T-helper 1 cell treated with Interleukin-12 subunit alpha and Interleukin-12 subunit beta and Interleukin-4 antibody, amounts not matched to agents 30 ng/mL and 1 ng/mL, for 36 hours (primary cell): ENCODE results near the gene MTM1. TPM values are rescaled to one million over a fixed set of nuclear protein-coding genes. Genes with fewer than 3 reads are reported as not detected.

Source experiments
- intact Hi-C: fragments of 100-400 bp; cut with micrococcal nuclease; formaldehyde crosslinking; loops from one replicate; pipeline ENCODE4 v1.15.1; 2024
- total RNA-seq: library from RNA; stranded (reverse); gene quantifications from 2 replicates; pipeline ENCODE4 v1.2.3, GENCODE V29; 2022

MTM1 gene
- total RNA-seq, 1 donor from 2014 or later, result 35.4 TPM

DNA sequence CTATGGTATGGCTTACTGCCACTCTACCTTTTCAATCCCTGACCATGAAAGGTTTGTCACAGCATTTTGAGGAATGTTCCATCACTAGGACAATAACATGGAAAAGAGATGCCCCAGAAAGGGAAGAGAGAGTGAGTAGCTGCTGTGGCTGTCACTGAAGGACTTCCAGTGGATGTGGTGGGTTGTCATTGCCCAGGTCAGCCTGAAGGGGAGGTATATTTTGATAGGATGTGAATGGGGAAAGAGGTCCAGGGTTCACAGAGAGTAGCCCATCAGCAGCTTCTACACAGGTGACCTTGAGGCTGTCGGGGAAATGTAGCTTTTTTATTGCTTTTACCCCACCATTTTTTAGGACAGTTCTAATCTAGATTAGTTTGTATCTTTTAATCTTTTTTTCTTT is 30.8 kb downstream of the MTM1 start:
- intact Hi-C loops, result no loop called here

DNA sequence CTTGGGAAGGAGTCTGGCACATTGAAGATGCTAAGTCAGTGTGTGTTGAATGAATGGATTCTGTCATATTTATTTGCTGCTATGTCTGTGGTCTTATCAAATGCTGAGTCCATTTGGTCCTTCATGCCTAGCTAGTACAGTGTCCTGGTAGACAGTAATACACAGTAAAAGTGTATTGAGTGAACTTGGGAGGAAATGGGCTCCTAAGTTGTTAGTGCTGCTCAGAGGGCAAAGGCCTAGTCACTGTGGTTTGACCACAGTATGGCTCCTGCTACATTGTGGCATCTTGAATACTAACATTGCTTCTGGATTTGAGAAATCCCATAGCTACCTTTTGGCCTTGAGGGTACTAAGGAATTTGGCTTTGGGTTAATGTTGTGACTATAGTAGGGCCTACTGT is 33.9 kb downstream of the MTM1 start:
- intact Hi-C loops, result no loop called here

- intact Hi-C loops, result no loop called here
Observed at GRCh38 chrX:150602743-150603142, 34.3 kb downstream of the MTM1 start.

DNA sequence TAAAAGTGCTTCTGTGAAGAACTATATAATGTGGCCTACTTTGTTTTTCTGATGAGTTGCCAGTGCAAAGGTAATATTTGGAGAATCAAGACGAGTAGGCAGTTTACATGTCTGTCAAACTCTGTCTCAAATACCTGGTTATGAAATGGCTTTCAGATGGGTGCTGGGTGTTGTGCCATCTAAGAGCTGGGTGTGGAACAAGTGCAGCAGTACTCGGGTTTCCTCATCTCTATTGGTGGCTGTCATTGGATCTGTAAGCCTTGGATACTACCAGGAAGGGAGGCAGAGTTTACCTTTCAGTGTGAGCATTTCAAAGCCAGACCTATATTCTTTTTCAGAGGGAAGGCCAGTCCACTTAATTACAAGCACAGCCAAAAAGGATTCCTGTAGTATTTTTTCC is 37.2 kb downstream of the MTM1 start:
- intact Hi-C loops, result no loop called here

- intact Hi-C loops, result no loop called here
Observed at GRCh38 chrX:150607201-150607600, 38.8 kb downstream of the MTM1 start.

- intact Hi-C loops, result no loop called here
Observed at GRCh38 chrX:150610043-150610442, 41.6 kb downstream of the MTM1 start.

DNA sequence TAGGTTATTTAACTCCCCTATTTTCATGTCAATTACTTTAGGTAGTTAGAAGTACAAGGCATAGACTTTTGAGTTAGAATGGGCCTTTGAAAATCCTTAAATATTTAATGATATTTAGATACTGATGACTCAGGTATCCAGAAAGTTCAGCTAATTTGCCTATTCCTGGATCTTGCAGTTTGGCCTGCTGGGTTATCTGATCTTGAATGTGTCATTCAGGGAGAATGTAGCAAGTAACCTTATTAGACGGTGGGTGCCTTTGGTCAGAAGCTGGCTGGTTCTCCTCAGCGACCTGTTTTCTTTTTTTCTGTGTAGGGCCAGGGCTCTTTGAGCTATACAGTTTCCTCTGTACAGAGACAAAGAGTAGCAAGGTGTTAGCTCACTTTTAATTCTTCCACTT is 42.0 kb downstream of the MTM1 start:
- intact Hi-C loops, result no loop called here

GRCh38 chrX:150615356-150615755 is 46.9 kb downstream of the MTM1 start:
- intact Hi-C loops, result no loop called here

GRCh38 chrX:150616179-150616862 is 47.9 kb downstream of the MTM1 start:
- intact Hi-C loops, result no loop called here

DNA sequence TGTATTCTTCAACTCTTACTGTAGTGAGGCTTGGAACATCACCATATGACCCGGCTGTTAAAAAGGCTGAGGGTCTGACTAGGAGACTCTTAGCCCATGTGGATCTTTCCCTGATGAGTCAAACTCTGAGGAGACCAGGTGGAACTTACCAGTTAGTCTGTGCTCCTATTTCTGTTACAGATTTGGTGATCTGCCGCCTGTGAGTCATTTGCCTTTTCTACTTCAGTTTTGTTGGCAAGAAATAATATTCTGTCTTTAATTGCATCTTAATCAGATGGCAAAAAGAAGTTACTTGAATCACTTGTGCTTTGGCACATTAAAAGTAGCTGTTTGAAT is 48.4 kb downstream of the MTM1 start:
- intact Hi-C loops, result no loop called here

GRCh38 chrX:150621652-150622051 is 53.2 kb downstream of the MTM1 start:
- intact Hi-C loops, result no loop called here

GRCh38 chrX:150623583-150623982 is 55.2 kb downstream of the MTM1 start:
- intact Hi-C loops, result no loop called here

DNA sequence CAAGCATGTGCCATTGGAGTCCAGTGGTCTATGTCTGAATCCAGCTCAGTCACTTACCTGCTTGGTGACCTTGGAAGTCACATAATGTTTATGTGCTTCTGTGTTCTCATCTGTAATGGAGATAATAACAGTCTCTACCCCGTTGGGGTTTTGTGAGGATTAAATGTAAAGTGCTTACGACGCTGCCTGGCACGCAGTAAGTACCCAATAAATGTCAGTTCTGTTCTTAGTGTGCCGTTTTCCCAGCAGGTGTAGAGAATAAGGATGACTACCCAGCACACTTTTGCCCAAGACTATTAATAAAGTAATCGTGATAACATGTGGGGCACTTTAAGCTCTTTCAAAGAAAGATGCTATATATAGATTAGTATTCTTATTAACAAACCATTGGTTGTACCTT is 56.7 kb downstream of the MTM1 start:
- intact Hi-C loops, result no loop called here

DNA sequence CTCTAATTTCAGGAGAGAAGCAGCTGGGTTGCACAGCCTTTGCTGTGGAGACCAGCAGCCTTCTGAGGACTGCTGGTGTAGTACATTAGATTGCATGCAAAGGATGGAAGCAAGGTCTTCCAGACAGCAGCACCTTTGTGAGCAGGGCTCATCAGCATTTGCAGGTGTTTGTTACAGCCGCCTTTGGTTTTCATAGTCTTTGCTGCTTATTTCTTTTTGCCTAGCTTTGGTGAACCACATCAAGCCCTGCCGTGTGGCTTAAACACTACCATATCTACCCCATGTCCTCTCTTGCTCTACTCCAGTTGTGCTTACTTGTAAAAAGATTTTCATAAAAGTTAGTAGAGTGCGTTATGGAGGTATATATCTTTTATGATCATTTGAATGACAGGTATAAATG is 57.5 kb downstream of the MTM1 start:
- intact Hi-C loops, result no loop called here

- intact Hi-C loops, result no loop called here
Observed at GRCh38 chrX:150627957-150628356, 59.5 kb downstream of the MTM1 start.

DNA sequence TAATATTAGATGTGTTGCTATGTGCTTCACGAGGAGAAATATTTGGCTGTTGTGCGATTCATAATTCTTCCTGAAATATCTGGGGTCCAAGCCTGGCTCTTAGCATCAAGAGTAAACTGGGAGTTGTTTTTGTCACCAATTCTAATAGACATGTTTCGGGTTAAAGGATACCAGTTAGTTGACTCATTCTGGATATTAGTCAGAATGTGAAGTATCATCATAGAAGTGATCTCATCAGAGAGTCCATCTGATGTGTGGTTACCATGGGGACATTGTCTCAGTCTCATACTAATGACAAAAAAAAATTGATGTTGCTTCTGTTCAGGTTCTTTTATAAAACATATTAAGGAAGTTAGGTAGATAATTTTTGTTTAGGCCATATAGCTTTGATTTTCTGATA is 67.5 kb downstream of the MTM1 start:
- intact Hi-C loops, result loop anchor here (2.0 to 10.0 kb wide), 2 partner anchors 91 to 273 kb away; partner anchors contain the start of gene MAMLD1

- intact Hi-C loops, result loop anchor here (2.0 kb wide), 1 partner anchor 74 kb away; no protein-coding TSS in a partner anchor
Observed at GRCh38 chrX:150642423-150642822, 74.0 kb downstream of the MTM1 start.

GRCh38 chrX:150643271-150643670 is 74.8 kb downstream of the MTM1 start:
- intact Hi-C loops, result loop anchor here (2.0 kb wide), 1 partner anchor 74 kb away; no protein-coding TSS in a partner anchor

- intact Hi-C loops, result loop anchor here (2.0 kb wide), 1 partner anchor 73 kb away; no protein-coding TSS in a partner anchor
Observed at GRCh38 chrX:150643958-150644357, 75.5 kb downstream of the MTM1 start.

- intact Hi-C loops, result no loop called here
Observed at GRCh38 chrX:150644422-150644821, 76.0 kb downstream of the MTM1 start.

DNA sequence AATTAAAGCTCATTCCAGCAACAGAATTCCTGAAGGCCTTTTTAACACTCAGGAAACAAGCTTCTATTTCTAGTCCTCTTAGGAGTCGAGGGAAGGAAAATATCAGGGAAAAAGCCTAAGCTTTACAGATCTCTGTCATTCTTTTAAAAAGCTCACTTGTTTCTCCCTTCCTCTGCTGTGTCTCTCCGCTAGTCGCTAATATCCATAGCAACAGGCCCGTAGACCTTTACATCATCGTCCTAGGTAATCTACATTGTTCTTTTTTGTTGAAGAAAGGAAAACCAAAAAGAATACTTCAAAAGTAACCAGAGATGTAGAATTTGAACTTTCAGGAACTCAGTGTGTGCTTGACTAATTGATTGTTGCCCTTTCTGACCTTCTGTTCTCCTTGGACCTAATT is 78.9 kb downstream of the MTM1 start:
- intact Hi-C loops, result no loop called here

DNA sequence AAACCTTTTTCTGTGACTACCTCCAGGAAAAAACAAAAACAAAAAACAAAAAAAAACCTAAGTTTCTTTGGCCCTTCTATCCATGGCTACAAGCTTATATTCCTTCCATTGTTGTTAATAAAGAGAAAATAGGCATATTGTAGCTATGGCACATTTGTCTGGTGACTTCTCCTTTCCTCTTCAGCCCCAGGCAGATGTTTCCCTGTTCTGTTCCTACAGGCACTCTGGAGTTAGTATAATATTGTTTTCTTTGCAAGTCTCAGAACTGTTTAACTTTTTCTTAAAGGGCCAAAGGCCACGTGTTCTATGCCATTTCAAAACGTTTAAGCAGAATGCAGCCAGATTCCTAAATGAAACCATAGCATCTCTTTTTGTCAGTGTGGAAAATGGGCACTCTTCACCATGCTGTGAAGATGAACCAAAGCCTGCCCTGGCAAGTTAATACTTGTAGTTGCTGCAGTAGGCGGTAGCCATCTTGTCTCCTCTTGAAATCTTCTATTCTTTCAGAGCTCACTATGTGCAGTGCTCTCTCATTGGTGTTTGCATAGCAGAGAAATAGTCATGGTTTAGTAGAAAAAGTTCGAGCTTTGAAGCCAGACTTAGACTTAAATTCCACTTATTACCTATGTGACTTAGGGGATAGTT is 80.0 kb downstream of the MTM1 start:
- intact Hi-C loops, result no loop called here
